NCI-H226 (cell line): ENCODE data around the gene TCF7L2.
A peak's percentile ranks its signal among the peaks of the same experiment; 100 is the strongest.

Experiments used
- DNase-seq: peaks from one replicate; pipeline ENCODE4 v3.0.0-alpha.2; 2015

Gene TCF7L2

DNA sequence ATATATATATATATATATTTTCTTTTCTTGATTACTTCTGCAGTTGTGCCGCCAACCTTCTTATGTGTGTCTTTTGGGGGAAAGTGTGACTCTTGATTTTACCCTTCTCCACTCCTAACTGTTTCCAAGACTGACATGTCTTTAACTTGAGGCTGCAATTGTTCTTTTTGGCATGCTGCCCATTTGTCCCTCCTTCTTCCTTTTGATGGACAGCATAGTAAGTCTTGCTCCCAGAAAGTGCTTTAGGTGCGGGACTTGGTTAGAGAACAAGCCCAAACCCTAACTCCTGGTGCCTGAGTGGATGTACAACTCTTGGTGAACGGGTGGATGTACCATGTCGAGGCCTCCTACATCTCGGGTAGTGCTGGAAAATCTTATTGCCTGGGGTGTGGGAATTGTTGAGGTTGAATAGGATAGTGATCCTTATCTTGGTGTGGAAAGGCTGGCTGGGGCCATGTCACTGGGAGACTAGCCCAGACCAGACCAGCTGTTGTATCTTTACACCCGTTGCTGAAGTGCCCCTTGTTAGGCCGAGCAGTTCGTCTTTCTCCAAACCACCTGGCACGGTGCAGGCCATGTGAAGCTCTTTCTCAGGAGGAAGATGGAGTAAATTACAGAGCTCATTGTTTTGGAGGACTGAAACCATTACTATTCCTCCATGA, 16.3 kb downstream of the TCF7L2 start:
- no peak for DNase-seq

DNA sequence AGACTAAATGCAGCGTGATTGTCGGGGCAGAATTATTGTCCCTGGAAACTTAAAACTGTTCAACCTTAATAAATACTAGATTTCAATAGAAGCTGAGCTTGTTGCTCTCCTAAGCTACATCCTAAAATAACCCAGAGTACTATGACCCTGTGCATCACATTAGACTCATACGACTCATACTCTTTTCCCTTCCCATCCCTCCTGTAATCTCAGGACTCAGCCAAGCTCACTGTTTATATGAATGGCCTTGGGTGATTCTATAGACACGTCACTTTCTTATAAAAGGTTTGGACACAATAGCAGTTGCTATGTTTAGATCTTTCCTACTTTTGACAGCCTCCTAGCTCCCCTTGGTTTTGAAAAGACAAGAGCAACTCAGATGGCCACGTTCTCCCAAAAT, 17.2 kb downstream of the TCF7L2 start:
- peak; percentile 43 for DNase-seq

DNA sequence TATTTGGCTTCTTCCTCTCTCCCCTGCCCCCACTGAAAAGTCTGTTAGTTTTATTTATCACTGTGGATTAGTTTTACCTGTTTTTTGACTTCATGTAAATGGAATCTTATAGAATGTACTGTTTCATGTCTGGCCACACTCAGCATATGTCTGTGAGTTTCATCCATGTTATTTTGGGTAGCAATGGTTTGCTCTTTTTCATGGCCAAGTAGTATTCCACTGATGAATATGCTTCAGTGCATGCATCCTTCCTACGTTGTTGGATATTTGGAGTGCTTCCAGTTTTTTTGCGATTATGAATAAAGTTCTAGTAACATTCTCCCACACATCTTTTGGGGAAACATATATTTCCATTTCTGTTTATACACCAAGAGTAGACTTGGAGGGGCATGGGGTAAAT, 19.1 kb downstream of the TCF7L2 start:
- no peak for DNase-seq

DNA sequence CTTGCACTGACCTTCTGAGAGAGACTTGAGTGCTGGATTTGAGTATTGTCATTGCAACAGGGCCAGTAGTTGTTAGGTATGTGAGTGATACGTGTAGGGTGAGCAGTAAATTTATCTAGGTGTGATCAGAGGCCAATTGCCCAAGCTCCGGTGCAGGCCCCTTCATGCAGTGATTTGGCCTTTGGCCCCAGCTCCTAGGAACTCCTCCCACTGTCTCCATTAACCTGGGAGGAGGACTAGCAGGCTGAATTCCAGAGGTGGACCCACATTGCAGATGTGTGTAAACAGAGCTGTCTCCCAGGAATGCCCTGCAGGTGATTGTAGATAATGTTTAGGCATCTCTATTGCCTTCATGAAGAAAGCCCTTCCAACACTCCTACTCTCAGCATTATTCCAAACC, 19.5 kb downstream of the TCF7L2 start:
- no peak for DNase-seq

DNA sequence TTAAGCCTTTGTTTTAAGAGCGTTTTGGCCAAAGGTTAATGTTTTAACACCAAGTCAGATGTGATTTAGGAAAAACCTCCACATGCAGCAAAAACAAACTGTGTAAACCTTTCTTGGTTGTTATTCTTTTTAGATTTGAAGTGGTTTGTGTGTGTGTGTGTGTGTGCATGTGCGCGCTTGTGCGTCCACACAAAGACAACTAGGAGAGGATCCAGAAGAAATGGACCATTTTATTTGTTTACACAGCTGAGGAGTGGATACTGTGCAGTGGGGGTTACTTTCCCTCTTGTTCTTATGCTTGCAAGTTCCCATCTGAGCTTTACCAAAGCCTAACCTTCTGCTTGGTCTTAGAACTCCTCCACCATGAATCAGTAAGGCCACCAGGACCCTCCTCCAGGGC, 20.0 kb downstream of the TCF7L2 start:
- no peak for DNase-seq

DNA sequence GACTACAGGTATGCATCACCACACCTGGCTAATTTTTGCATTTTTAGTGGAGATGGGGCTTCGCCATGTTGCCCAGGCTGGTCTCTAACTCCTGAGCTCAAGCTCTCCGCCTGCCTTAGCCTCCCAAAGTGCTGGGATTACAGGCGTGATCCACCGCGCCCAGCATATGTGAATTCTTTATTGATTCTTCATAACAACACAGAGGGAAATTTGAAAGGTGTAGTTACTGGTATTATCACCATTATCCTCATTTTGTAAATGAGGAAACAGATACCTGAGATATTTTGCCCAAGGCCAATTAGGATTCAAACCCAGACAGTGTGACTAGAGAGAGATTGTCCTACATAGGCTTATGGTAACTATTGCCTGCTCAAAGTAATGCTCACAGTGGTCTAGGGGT, 22.6 kb downstream of the TCF7L2 start:
- DNase-seq, result no peak

DNA sequence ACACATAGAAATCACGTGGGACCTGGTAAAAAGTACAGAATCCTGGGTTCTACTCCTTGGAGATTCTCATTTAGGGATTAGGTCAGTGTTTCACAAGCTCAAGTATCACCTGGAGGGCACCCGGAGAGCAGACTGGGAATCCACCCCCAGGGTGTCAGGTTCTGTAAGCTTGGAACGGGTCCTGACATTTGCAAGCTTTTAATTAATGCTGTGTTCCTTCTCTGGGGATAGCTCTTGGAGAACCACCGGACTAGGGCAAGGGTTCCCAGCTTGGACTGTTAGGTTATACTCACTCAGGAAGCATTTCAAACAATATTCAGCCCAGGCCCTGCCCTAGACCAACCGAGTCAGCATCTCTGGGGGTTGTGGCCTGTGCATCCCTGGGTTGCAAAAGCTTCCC, 23.0 kb downstream of the TCF7L2 start:
- DNase-seq, result no peak

DNA sequence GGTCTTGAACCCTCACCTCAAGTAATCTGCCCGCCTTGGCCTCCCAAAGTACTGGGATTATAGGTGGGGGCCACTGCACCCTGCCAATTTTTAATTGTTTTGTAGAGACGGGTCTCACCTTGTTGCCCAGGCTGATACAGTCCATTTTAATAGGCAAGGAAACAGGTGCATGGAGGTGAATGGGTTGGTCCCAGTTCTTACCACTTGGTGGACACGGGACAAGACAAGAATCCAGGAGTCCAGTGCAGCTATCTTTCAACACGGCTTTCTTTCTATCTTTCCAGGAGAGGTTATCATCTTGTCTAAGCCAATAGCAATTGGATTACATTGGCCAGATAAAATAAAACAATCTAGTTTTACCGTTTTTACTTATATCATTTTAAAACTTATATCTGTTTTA, 23.8 kb downstream of the TCF7L2 start:
- DNase-seq, result no peak

DNA sequence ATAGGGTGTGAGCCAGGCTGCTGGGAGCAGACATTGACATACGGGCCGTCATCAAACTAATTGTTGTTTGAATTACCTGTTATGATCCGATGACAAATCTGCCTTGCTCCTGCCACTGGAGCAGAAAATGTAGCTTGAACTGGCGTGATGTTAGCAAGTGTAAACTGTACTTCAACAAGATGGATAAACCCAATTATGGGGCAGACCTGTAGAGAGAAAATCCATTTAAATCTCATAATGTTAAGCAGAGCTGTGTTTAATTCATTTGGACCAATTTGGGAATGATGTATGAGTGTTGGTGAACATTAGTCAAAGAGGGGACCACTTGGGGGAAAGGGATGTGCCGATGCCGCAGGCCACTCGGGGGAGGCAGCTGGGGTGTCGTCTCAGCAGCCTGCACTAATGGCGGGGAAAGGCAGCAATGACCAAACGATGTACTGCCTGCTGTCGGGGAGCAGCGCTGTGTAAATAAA, 27.4 kb downstream of the TCF7L2 start:
- no peak for DNase-seq

DNA sequence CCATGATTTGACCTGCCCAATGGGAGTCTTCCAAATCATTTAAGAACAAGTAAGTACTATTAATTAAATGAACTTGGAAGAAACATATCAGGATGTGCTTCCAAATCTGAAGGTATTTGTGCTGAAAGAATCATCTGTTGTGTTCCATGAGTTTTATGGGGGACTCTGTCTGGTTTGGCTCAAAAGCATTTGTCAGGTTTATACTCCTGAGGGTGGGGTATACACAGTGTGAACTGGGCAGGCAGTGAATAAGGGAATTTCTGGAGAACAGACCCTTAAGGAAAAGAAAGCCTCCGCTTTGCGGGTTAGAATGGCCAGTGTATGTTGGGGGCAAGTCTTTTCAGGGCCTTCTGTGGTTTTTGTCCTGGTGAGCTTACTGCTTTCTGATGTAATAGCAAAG, 29.9 kb downstream of the TCF7L2 start:
- DNase-seq, result no peak

DNA sequence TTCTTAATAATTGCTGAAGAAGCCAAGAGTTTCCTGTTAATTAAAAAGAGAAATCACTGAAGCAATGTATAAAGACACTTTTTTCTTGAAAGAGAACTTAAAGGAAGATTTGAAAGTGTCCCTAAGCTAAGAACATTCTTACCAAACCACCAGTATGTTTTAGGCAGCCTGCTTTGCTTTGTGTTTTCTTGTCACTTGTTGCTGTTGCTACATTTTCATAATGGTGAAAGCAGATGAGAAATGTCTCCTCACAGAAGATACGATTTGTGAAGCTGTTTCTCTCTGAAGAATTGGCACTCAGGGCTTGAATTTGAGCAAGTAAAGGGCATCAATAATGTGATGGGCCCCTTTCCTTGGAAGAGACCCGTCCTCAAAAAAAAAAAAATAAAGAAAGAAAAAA, 30.9 kb downstream of the TCF7L2 start:
- no peak for DNase-seq

DNA sequence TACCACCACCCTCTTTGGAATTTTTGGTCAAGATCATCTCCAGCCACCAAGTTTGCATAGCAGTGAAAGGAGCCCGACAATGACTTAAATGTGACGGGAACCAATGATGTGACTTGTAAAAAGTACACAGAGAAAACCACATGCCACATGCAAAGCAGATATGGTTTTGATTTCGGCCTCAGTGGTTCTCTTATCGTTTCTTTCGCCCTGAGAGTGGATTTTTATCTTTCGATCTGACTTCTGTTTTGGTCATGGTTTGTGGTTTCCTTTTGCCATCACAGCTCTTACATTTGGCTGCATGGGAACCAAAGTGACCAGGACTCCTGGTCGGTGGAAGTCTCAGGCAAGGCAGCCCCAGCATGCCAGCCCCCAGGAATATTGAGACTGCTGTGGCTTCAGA, 31.5 kb downstream of the TCF7L2 start:
- DNase-seq, result no peak

DNA sequence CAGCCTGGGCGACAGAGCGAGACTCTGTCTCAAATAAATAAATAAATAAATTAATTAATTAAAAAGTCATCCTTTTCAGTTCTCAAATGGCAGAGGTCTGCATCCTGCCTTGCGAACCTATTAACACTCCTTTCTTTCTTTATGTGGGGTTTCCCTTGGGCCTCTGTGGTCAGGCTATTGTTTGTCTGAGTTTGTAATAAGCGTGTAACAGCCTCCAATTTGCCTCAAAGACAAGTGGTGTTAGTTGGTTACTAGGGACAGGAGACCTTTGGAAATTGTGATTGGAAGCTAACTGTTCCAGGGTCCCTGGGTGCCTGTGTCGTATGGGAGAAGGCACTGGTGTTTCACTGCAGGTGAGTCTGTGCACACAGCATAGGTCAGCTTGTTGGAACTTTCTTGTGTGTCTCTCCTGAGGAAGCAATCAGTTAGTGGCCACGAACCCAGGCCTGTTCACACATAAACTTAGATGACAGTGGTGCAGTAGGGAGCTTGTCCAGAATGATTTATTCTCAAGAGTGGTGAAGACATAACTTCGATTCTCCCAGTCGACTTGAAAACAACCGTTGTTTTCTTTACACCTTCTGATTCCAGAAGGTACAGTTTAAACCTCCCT, 33.5 kb downstream of the TCF7L2 start:
- no peak for DNase-seq

DNA sequence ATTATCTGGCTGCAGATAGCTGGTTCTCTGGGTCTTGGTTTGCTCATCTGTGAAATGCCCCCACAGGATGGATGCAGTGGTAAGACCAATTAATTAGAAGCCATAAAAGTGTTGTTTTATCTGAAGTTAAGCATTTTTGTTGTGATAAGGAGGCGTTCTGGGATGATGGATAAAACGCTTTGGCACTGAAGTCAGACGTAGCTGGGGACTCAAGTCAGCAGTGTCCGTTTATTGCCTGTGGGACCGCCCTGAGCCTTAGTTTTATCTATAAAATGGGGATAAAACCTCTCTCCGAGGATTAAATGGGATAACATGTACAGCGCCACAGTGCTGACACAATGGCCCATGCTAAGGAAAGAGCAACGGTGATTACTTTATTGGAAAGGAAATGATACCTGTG, 34.7 kb downstream of the TCF7L2 start:
- DNase-seq, result no peak

DNA sequence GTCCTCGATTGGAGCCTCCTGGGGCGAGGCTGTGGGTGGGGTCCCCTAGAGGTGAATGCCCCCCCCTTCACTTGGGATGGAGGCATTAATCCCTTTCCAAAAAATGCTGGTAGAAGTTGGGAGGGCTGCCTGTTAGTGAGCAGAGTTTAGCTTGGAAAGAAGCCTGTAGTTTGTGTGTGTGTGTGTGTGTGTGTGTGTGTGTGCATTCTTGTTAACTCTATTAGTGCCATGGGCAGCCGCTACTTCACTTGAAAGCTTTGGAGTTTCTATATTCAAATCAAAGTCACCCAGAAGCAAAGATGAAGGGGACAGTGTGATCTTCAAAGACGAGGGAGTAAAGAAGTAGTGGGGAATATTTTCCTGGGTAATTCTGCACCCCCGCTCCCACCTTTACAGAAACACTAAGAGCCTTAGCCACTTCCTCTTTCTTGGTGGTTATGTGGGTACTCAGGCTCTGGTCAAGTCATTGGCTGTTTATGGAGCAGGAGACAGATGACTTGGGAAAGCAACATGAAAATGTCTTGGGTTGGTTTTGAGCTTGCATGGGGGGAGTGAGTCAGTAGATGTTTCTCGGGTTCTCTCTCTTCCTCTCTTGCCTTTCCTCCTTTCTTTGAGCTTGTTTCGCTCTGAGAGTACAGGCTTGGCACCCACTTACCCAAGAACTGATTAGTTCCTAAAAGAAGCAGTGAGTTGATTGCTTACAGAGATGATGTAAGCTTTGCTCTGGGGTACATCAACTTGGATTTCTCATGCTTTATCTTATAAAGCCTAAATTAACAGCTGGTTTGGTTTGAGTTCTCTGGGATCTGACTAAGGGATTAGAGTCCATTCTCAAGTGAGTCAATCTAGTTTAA, 35.9 kb downstream of the TCF7L2 start:
- no peak for DNase-seq

DNA sequence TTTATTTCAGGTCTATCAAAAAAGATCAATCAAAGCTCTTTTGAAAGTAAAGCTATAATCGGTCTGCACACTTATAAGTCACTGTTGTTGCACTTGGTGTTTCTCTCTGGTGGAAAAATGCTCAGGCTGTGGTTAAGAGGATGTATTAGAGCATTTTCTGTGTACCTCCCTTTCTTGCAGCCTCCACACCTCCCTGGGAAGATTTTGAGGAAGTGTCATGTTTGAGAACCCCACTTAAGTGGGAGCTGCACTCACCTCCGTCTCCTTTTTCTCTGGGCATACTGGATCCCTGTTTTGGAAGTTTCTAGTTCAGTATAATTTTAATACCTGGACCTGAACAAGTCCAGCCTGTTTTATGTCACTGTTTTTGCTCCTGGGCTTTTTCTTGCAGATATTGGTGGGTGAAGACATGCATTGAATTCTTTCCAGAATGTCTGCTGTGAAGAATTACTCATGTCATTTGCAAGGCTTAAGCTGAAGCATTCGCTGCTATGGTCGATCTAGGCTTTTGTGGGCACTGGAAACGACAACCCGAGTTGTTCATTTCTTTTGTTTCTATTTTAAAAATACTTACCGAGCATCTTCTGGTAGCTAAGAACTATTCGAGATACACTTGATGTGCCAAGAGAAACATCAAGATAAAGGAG, 36.6 kb downstream of the TCF7L2 start:
- DNase-seq, result no peak

DNA sequence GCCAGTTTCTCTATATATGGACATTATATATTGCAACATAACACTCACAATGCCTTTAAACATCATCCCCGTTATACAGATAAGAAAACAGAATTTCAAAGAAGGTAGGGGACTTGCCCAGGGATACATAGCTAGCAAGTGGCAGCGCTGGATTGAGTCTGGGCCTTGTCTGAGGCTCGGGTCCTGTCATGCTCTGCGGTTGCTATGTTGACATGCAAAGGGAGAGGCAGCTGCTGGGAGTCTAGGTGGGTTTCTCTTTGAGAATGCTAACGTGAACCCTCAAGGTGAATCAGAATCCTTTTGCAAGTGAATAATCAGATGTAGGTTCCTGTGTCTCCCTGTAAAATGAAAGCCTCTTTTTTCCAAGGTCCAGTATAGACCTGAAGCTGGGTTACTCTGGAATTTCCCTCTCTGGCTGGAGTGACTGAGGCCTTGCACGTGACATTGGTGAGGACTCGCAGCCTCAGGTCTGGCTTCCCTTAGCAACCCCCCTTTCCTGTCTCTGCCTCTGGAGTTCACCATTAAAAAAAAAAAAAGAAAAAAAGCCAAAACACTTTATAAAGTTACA, 38.9 kb downstream of the TCF7L2 start:
- no peak for DNase-seq

DNA sequence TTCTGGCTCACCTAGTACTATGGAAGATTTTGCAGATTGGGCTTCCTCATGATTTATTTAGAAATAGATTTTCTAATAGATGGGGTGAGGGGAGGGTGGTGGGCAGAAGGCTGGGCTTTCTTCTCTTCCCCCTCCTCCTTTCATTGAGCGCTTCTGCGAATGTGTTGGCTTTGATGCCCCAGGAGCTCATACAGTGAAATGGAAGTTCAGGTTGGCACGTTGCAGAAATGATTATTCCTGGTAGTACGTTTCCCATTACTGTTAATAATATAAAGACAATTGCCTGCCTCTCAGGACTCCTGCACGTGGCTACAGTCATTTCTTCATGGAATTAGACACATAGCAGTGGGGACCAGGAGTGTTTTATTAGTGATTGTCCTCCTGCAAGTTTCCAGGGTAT, 39.8 kb downstream of the TCF7L2 start:
- DNase-seq, result no peak

DNA sequence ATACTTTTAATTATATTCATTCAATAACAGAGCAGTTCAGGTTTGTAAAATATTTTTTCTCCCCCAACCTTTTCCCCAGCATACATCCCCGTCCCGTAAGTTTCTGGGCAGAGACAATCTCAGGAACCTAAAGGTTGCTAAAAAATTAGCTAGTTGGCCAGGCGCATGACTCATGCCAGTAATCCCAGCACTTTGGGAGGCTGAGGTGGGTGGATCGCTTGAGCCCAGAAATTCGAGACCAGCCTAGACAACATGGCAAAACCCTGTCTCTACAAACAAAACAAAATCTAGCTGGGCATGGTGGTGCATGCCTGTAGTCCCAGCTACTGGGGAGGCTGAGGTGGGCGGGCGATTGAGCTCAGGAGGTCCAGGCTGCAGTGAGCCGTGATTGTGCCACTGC, 40.2 kb downstream of the TCF7L2 start:
- DNase-seq, result no peak

DNA sequence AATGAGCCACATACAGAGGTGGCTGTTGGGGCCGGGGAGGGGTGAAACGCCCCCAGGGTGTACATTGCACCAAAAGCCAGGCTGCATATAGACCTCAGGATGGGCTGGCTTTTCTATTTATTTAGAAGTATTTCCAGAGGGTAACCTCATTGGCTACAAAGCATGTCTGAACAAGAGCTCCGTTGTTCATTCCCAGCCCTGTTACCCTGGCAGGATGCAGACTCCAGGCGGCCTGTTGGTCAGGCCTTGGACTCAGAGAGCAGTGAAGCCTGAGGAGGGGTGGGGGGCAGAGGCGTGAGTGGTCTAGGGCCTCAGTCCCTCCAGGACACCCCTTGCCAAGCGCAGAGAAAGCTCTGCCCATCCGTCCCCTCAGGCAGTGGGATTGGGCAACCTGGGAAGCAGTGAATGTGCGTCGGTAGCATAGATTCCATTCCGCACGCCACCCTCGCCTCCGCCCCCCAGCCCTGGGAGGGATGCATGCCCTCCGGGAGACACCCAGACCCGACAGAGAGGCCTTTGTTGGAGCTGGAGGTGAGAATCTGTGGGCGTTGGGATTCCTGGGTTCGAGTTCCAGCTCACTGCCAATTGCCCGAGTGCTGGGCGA, 41.9 kb downstream of the TCF7L2 start:
- no peak for DNase-seq

DNA sequence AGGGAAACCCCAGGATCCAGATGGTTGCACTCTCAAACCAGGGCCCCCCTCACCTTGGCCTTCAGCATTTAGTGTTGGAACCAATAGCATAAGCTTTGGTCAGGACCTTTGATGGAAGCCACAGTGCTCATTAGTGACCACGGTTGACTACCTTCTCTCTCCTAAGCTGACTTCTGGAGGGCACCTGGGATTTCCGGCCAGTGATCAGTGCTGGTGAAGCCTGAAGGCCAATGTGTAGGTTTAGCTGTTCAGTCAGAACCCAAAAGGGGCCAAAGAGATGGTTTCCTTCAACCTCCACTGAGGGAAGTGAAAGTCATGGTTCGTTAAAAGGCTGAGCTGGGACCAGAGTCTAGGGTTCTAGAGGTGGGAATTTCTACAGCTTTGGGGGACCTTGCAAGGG, 46.4 kb downstream of the TCF7L2 start:
- DNase-seq, result no peak

DNA sequence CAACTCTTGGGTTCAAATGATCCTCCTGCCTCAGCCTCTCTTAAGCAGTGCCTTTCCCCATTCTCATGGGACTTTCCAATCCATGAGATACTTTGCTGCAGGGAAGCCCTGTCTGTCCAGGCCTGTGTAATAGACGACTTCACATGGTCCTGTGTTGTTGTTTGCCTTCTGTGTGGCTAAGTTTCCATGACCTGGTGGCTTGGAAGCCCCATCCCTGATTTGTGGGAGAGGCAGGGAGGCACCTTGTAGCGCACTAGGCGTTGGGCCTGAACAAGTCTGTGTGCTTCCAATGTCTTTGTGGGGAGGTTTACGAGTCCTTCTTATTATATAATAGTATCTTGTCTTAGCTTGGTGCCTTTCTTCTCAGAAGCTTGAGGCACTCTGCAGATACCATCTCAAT, 49.1 kb downstream of the TCF7L2 start:
- no peak for DNase-seq

DNA sequence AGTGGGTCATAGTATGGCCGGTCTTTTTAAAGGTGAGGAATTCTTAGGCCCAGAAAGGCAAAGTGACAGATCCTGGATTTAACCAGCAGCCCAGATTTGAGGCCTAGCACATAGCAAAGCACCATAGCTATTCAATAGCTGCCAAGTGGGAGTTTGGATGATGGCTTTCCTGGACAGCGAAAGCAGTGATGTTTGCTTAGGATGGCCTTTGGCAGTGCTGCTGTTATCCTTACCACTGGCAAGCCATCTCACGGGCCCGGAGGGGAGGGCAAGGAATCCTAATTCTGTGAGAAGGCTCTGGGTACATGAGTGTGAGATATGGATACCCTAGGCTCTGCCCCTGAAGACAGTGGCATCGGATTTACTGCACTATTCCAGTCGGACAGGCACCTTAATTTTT, 50.4 kb downstream of the TCF7L2 start:
- no peak for DNase-seq
